ENCODE measurements around the gene PARK7.

GRCh38 chr1:7941437-7941793 is 20.1 kb upstream of the PARK7 start:
- TF ChIP-seq POLR2A (IDR thresholded peaks at IDR 0.05) = no peak
- no peak for TF ChIP-seq CTCF (IDR thresholded peaks at IDR 0.05)

Data from heart left ventricle (tissue), 13 donors.